ENCODE measurements around the gene CC2D2B.

CC2D2B gene

DNA sequence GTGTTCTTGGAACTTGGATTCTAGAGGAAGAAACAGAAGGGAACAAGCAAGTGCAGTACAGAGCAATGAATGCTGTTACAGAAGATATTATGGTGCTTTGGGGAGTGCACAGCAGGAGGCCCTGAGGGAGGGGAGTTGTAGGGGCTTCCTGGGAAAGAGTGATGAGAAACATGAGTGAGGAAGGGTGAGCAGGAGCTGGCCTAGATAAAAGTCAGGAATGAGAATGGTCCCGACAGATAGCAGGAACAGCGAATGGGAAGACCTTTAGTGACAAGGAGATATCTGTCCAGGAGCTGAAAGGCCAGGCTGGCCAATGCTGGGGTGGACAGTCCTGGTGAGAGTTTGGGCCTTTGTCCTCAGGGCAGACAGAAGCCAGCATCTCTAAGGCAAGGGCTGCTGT lies 115.0 kb downstream of the CC2D2B start:
- TF ChIP-seq CSRNP3 (CRISPR knock-in tag; IDR thresholded peaks at IDR 0.05) (no peak), ZNF565 (CRISPR knock-in tag; conservative IDR thresholded peaks at IDR 0.05; ENCODE audit: low read depth) (no peak), SNAI2 (CRISPR knock-in tag; IDR thresholded peaks at IDR 0.05) (no peak), PPARA (CRISPR knock-in tag; IDR thresholded peaks at IDR 0.05; ENCODE audit: borderline replicate concordance) (no peak), ARNTL (CRISPR knock-in tag; IDR thresholded peaks at IDR 0.05; ENCODE audit: borderline replicate concordance, low read depth) (no peak), ZC3H10 (CRISPR knock-in tag; IDR thresholded peaks at IDR 0.05) (no peak), POU6F1 (CRISPR knock-in tag; IDR thresholded peaks at IDR 0.05; ENCODE audit: borderline replicate concordance, low read depth) (no peak), ZFP3 (CRISPR knock-in tag; IDR thresholded peaks at IDR 0.05) (no peak), RARB (CRISPR knock-in tag; IDR thresholded peaks at IDR 0.05) (no peak), BACH2 (CRISPR knock-in tag; IDR thresholded peaks at IDR 0.05; ENCODE audit: borderline replicate concordance) (no peak), ZFP30 (CRISPR knock-in tag; IDR thresholded peaks at IDR 0.05) (no peak), ZNF8 (CRISPR knock-in tag; IDR thresholded peaks at IDR 0.05) (no peak), ISL1 (CRISPR knock-in tag; IDR thresholded peaks at IDR 0.05) (no peak), OSR1 (CRISPR knock-in tag; IDR thresholded peaks at IDR 0.05) (no peak), ESRRG (CRISPR knock-in tag; IDR thresholded peaks at IDR 0.05) (no peak), CSDC2 (CRISPR knock-in tag; IDR thresholded peaks at IDR 0.05) (no peak), TCF4 (CRISPR knock-in tag; IDR thresholded peaks at IDR 0.05; ENCODE audit: borderline replicate concordance) (no peak)
- TF ChIP-seq, protein P1, sequence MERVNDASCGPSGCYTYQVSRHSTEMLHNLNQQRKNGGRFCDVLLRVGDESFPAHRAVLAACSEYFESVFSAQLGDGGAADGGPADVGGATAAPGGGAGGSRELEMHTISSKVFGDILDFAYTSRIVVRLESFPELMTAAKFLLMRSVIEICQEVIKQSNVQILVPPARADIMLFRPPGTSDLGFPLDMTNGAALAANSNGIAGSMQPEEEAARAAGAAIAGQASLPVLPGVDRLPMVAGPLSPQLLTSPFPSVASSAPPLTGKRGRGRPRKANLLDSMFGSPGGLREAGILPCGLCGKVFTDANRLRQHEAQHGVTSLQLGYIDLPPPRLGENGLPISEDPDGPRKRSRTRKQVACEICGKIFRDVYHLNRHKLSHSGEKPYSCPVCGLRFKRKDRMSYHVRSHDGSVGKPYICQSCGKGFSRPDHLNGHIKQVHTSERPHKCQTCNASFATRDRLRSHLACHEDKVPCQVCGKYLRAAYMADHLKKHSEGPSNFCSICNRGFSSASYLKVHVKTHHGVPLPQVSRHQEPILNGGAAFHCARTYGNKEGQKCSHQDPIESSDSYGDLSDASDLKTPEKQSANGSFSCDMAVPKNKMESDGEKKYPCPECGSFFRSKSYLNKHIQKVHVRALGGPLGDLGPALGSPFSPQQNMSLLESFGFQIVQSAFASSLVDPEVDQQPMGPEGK (CRISPR knock-in tag; IDR thresholded peaks at IDR 0.05; ENCODE audit: borderline replicate concordance) = no peak

DNA sequence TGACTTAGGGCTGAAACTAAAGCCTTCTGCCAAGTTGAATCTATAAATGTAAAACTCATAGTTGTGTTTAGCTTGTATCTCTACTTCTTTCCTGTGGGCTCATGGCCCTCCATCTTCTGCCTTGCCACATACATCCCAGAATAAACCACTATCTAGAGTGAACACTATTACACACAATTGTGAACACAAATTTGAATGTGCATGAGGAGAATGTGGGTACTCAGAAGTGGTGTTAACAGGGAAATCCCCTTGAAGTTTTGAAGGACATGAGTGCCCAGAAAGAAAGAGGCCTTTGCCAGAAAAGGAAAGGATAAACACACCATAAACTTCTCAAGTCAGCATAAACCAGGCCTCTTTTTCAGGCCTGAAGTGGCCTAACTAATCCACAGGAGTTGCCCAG lies 115.4 kb downstream of the CC2D2B start:
- no peak for TF ChIP-seq CSDC2 (CRISPR knock-in tag; IDR thresholded peaks at IDR 0.05)
- no peak for TF ChIP-seq SNAI2 (CRISPR knock-in tag; IDR thresholded peaks at IDR 0.05)
- TF ChIP-seq ZNF8 (CRISPR knock-in tag; IDR thresholded peaks at IDR 0.05) = no peak
- TF ChIP-seq ZFP30 (CRISPR knock-in tag; IDR thresholded peaks at IDR 0.05) = no peak
- ATAC-seq = no peak

More for the DNA sequence above, 115.0 kb downstream of the CC2D2B start:
- no peak for ATAC-seq

- TF ChIP-seq ZC3H10 (CRISPR knock-in tag; IDR thresholded peaks at IDR 0.05) = no peak
- no peak for TF ChIP-seq ZNF565 (CRISPR knock-in tag; conservative IDR thresholded peaks at IDR 0.05; ENCODE audit: low read depth)
- no peak for TF ChIP-seq RARB (CRISPR knock-in tag; IDR thresholded peaks at IDR 0.05)
- no peak for TF ChIP-seq ARNTL (CRISPR knock-in tag; IDR thresholded peaks at IDR 0.05; ENCODE audit: borderline replicate concordance, low read depth)
- no peak for TF ChIP-seq ESRRG (CRISPR knock-in tag; IDR thresholded peaks at IDR 0.05)
- TF ChIP-seq POU6F1 (CRISPR knock-in tag; IDR thresholded peaks at IDR 0.05; ENCODE audit: borderline replicate concordance, low read depth) = no peak
- TF ChIP-seq ZNF70 (CRISPR knock-in tag; IDR thresholded peaks at IDR 0.05) = no peak
- TF ChIP-seq CSDC2 (CRISPR knock-in tag; IDR thresholded peaks at IDR 0.05) = no peak
- no peak for TF ChIP-seq GLIS3 (CRISPR knock-in tag; IDR thresholded peaks at IDR 0.05)
- TF ChIP-seq TCF4 (CRISPR knock-in tag; IDR thresholded peaks at IDR 0.05; ENCODE audit: borderline replicate concordance) = no peak
- TF ChIP-seq BACH2 (CRISPR knock-in tag; IDR thresholded peaks at IDR 0.05; ENCODE audit: borderline replicate concordance) = no peak
- TF ChIP-seq CSRNP3 (CRISPR knock-in tag; IDR thresholded peaks at IDR 0.05) = no peak
- TF ChIP-seq ZNF8 (CRISPR knock-in tag; IDR thresholded peaks at IDR 0.05) = no peak
- TF ChIP-seq PPARA (CRISPR knock-in tag; IDR thresholded peaks at IDR 0.05; ENCODE audit: borderline replicate concordance) = no peak
- TF ChIP-seq, protein P2, sequence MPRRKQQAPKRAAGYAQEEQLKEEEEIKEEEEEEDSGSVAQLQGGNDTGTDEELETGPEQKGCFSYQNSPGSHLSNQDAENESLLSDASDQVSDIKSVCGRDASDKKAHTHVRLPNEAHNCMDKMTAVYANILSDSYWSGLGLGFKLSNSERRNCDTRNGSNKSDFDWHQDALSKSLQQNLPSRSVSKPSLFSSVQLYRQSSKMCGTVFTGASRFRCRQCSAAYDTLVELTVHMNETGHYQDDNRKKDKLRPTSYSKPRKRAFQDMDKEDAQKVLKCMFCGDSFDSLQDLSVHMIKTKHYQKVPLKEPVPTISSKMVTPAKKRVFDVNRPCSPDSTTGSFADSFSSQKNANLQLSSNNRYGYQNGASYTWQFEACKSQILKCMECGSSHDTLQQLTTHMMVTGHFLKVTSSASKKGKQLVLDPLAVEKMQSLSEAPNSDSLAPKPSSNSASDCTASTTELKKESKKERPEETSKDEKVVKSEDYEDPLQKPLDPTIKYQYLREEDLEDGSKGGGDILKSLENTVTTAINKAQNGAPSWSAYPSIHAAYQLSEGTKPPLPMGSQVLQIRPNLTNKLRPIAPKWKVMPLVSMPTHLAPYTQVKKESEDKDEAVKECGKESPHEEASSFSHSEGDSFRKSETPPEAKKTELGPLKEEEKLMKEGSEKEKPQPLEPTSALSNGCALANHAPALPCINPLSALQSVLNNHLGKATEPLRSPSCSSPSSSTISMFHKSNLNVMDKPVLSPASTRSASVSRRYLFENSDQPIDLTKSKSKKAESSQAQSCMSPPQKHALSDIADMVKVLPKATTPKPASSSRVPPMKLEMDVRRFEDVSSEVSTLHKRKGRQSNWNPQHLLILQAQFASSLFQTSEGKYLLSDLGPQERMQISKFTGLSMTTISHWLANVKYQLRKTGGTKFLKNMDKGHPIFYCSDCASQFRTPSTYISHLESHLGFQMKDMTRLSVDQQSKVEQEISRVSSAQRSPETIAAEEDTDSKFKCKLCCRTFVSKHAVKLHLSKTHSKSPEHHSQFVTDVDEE (CRISPR knock-in tag; IDR thresholded peaks at IDR 0.05) = no peak
- TF ChIP-seq ZFP30 (CRISPR knock-in tag; IDR thresholded peaks at IDR 0.05) = no peak
- no peak for TF ChIP-seq OSR1 (CRISPR knock-in tag; IDR thresholded peaks at IDR 0.05)
- no peak for TF ChIP-seq TOX (CRISPR knock-in tag; IDR thresholded peaks at IDR 0.05; ENCODE audit: borderline replicate concordance)
- no peak for TF ChIP-seq ZFP3 (CRISPR knock-in tag; IDR thresholded peaks at IDR 0.05)
- TF ChIP-seq SNAI2 (CRISPR knock-in tag; IDR thresholded peaks at IDR 0.05) = no peak
- peak; percentile 79 for ATAC-seq
Observed at GRCh38 chr10:96025566-96025965, 117.8 kb downstream of the CC2D2B start.

Data from SK-N-SH treated with all-trans-retinoic acid at 6 μM for 48 hours (cell line).